A549 (cell line): Measurements from ENCODE around the gene MYO5C.
"Not testable (repeated sequence)": the region's sequence is repeated elsewhere in the genome, so short reads cannot be mapped to it uniquely, and the experiment has no call there.

ENCODE experiments used
- NFE2L2 ChIP-seq: fragments of 150-350 bp; conservative IDR thresholded peaks from 2 replicates; pipeline ENCODE4 v1.6.1; 2014; ENCODE audit warnings: low read length
- POLR2A ChIP-seq: IDR thresholded peaks from 2 replicates; pipeline ENCODE4 v1.6.1; 2012; ENCODE audit warnings: mild to moderate bottlenecking, low read length

DNA sequence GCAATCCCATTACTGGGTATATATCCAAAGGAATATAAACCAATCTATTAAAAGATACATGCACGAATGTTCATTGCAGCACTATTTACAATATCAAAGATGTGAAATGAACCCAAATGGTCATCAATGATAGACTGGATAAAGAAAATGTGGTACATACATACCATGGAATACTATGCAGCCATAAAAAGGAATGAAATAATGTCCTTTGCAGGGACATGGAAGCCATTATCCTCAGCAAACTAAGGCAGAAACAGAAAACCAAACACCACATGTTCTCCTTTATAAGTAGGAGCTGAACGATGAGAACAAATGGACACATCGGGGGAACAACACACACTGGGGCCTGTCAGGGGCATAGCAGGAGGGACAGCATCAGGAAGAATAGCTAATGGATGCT is 125.4 kb downstream of the MYO5C start:
- TF ChIP-seq POLR2A, NFE2L2: not testable (repeated sequence)
